HG03060 (cell line): Measurements from ENCODE around the gene PTPRH.
"Not testable (repeated sequence)": the region's sequence is repeated elsewhere in the genome, so short reads cannot be mapped to it uniquely, and the experiment has no call there.

Experiments used
- ATAC-seq: cut with Tn5 transposase; IDR thresholded peaks from one replicate; pipeline ENCODE4 v1.9.1; 2021; ENCODE audit warnings: low read depth, moderate number of reproducible peaks; ENCODE audit not compliant: unreplicated experiment

The PTPRH gene

DNA sequence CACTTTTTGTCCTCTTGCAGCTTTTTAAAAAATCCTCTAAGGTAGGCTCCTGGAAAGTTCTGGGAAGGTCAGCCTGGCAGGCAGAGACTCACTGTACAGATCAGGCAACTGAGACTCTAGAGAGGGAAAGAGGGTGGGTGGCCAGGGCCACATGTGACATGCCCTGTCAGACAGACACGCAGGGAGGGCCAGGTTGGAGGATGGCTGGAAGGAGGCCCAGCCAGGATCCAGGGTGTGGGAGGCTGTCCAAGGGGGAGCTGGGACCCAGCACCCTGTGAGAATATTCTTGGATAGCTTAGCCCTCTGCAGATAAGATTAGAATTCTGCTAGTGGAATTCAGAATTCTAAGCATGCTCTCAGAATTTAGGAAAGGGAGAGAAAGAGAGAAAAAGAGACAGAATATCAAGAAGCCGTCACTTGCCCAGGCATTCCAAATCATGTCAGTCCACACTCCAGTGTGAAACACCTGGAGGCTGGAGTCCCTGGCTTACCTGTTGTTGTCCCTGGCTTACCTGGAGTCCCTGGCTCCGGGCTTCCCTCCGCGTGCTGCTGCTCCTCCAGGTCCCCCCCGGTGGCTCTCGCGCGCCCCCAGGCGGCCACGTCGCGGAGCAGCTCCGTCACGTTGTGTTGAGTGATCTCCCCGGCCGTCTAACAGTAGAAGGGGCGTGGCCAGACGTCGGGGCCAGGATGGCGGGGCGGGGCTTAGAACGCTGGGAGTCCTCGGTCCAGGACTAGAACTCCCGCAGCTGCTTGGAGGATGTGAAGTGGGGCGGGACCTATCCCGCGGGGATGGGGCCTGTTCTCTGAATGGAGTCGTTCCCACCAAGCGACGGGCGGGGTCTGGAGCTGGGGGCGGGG, 48.9 kb downstream of the PTPRH start:
- no peak for ATAC-seq

DNA sequence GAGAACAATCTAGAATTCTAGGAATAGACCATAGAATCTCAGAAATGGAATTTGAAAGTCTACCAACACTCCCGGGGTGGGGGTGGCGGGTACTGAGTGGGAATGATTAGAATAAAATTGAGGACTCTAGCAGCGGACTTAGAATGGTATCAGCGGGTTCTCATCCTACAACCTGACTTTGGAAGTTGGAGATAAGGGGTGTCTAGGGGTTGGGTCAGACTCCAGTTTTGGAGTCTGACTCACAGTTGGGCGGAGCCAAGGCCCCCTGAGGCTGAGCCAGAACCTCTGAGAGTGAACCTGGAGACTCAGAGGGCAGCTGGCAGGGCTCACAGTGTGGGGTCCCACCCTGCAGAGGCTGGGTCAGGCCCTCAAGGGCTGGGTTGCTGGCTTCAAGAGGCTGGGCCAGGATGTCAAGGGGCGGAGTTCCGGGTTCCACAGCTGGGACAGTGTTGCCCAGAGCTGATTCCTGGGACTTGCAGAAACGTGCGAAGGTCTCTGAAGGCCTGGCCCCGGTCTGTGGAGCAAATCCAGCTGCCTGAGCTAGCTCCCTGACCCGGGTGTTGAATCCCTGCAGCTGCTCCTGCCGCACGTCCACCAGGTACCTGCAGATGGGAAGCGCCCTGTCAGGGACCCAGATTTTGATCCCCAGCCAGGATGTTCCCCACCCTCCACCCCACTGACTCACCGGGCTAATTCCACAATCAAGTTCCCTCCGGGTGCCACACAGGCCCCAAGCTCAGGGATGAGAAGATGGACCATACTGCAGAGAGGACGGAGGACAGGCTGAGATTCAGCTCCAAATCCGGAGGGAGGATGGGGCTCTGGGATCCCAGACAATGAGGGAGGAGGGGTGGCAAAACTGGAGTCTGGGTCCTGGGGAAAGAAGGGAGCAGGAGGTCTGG, 50.2 kb downstream of the PTPRH start:
- no peak for ATAC-seq

DNA sequence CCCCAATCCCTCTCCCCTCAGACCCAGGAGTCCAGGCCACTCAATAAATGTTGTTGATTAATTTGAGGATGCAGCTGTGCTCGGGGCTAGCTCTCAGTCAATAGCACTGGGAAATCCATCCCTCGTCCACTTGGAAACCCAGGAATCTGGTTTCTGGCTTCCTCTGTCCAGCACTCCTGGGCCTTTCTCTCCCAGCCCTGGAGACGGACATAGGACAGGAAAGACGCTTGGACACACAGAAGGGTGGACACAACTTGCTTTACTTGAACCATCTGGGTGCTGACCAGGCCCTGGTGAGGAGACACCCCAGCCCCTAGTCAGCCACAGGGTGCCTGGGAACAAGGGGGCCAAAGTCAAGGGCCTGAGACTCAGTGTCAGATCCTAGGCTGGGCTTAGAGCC, 50.9 kb downstream of the PTPRH start:
- ATAC-seq, result no peak

DNA sequence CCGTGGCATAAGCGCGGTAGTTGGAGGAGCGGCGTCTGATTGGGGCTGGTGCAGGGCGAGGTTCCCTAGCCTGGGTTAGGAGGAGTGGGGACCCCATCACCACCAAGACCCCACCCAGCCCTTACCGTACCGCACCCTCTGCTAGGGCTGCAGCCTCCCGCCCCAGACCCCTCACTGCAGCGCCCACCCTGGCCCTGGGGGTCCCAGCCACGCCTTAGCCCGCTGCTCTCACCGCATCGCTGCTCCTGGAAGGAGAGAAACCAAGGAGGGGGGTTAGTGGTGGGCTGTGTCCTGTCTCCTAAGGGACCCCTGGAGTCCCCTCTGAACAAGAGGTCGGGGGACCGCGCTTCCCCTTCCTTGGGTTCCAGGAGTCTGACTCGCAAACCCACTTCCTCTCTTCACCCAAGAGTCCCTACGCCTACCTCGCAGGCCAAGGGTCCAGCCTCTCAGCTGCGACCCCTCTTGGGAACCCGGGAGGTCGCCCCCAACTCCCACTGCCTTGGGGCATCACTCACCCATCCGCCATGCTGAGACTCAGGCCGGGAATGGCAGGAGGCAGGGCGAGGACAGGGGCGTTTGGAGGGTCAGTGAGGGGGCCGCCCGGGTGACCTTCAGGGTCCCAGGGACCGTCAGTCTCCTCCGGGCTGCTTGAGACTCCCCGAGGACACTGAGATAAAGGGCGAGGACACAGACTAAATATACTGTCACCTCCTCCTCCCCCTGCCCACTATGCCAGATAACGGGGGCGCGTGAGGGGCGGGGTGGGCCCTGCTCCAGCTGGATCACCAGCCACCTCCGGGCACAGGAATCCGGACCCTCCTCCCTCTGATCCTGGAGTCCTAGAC, 52.0 kb downstream of the PTPRH start, which contains the start of gene TNNI3:
Gene TNNI3, minus strand, starts transcription at position 669 of the 845 bp plus-strand sequence. Its CDS starts 143 bp downstream, at position 526.
- no peak for ATAC-seq

DNA sequence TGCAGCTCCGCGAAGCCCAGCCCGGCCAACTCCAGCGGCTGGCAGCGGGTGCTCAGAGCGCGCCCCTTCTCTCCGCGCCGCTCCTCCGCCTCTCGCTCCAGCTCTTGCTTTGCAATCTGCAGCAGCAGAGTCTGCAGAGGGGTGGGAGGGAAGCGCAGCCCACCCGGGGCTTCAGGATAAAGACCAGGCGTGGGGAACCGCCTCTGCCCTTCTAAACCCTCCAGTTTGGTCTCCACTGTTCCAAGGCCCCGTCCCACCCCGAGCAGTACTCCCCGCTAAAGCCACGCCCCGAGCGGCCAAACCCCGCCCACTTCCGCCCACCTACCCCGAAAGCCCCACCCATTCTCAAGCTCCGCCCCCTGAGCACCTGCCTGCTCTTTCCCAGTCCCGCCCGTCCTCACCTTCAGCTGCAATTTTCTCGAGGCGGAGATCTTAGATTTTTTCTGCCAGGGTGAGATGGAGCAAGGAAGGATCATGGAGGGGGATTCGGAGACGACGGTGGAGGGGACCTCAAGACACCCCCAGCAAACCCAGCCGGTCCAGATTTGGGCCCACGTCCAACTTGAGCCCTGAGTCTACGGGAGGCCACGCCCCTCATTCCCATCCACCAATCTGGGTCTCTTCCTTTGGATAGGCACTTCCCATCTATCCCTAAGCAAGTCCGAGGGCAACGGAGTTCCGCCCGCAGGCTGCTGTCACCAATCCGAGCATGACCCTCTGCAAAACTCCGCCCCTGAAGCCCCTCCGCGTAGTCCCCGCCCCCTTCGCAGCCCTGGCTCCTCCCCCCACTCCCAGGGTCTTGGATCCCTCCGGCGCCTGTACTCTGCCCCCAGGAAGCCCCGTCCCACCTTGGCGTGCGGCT, 52.9 kb downstream of the PTPRH start:
- no peak for ATAC-seq

DNA sequence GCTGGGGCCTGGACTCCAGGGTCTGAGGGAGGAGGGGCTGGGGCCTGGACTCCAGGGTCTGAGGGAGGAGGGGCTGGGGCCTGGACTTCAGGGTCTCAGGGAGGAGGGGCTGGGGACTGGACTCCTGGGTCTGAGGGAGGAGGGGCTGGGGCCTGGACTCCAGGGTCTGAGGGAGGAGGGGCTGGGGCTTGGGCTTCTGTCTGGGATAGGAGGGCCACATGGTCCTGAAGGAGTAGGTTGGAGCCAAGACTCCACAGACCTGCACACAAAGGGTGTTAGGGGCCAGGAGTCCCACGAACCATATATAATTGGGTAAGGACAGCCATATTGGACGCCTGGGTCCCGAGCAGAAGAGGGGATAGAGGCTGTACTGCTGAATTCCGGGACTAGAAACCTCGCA, 53.5 kb downstream of the PTPRH start:
- ATAC-seq, result not testable (repeated sequence)

DNA sequence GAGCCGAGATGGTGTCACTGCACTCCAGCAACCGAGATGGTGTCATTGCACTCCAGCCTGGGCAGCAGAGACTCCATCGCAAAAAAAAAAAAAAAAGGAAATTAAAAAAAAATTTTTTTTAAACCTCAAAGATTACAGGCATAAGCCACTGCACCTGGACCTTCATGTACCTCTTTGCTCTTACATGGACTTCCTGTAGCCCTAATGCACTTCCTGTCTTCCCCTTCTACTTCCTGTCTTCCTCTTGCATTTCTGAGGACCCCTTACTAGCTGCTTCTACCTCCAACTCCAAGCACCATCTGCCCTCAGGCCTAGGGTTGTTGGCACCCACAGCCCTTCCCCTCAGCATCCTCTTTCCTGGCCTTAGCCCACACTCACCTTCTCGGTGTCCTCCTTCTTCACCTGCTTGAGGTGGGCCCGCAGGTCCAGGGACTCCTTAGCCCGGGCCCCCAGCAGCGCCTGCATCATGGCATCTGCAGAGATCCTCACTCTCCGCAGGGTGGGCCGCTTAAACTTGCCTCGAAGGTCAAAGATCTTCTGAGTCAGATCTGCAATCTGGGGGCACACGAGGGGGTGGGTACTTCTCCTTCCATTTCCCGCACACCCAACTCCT, 55.5 kb downstream of the PTPRH start:
- ATAC-seq, result no peak

DNA sequence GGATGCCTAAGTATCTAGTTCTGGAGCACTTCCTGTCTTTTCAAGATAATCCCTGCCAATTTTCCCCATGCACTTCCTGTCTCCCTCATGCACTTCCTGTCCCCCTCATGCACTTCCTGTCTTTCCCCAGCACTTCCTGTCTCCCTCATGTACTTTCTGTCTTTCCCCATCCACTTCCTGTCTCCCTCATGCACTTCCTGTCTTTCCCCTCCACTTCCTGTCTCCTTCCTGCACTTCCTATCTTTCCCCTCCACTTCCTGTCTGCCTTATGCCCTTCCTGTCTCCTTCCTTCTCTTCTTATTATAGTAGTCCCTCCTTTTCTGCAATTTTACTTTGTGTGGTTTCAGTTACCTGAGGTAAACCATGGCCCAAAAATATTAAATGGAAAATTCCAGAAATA, 57.3 kb downstream of the PTPRH start:
- ATAC-seq, result no peak

DNA sequence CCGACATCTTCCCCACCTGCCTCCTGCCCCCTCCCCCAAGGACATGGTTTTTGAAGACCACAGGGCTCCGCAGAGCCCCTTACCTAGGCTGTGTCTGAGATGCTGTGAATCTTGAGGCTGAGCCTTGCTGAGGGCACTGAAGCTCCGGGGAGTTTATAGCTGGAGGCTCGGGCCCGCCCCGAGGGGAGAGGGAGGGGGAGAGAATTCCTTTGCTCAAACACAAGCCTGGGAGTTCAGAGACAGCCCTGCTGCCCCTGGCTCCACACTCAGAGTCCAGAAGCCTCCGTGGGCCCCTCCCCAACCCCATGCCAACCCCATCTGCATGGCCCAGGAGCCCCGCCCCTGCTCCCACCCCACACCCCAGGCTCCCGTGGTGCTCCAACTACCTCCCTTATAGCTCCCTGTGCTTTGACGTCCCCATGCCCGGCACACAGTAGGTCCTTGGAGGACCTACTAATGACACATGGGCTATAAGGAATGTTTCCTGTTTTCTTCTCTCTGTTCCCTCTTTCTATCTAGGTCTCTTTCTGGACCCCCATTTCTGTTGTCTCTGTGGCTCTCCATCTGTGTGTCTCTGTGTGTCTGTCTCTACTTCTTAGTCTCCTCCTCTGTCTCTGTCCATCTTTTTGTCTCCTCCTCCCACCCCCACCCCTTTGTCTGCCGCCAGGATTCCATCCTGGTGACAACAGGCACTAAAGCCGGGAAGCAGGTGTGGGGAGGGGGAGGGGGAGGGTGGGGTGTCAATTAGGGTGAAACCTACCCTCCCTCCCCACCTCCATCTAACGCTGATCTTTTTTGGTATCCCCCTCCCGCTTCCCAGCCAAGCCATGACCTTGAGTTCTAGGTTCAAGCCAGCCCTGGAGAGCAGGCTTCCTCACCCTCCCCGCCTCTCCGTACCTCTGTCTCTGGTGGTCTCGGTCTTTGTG, 60.0 kb downstream of the PTPRH start, which contains the start of gene TNNT1:
Gene TNNT1, minus strand, starts transcription at position 129 of the 926 bp plus-strand sequence. CDS start 2,049 bp downstream, outside the sequence.
- no peak for ATAC-seq

DNA sequence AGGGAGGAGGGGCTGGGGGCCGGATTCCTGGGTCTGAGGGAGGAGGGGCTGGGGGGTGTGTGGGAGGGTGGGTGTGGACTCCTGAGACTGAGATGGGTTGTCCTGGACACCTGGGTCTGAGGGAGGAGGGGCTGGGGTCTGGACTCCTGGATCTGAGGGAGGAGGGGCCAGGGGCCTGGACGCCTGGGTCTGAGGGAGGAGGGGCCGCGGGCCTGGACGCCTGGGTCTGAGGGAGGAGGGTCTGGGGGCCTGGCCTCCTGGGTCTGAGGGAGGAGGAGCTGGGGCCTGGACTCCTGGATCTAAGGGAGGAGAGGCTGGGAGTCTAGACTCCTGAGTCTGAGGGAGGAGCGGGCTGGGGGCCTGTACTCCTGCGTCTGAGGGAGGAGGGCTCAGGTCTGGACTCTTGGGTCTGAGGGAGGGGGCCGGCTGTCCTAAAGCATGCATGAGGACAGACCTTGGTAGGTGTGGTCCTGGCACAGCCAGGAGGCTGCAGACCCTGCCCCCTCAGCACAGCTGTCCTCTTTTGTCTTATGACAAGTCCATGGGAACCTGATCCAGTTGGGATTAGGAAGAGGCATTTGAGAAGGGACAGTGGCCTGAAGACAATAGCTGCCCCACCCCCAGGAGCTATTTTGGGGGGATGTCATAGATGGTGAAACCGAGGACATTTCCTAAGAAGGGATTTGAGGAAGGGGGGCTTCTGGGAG, 61.6 kb downstream of the PTPRH start:
- no peak for ATAC-seq

DNA sequence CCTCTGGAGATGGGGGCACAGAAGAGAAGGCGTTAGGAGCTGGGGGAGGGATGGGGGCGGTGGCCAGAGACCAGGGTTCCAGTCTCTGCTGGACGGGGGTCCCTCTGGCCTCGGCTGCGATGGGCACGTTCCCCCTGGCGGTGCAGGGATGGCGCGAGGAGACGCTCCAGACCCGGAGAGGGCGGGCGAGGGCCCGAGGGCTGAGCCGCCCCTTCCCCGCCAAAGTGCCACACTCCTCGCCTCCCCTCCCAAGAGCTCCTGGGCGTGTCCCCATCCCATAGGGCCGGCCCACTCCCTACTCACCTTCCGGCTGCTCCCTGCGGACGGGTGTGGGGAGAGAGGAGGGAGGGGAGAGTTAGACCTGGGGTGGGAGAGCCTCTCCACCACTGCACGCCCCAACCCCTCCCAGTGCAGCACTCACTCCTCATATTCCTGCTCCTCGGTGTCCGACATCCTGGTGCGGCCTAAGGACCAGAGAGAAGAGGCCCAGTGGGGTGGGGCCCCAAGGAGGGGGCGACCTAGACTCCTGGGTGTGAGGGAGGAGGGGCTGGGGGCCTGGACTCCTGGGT, 62.5 kb downstream of the PTPRH start:
- no peak for ATAC-seq

DNA sequence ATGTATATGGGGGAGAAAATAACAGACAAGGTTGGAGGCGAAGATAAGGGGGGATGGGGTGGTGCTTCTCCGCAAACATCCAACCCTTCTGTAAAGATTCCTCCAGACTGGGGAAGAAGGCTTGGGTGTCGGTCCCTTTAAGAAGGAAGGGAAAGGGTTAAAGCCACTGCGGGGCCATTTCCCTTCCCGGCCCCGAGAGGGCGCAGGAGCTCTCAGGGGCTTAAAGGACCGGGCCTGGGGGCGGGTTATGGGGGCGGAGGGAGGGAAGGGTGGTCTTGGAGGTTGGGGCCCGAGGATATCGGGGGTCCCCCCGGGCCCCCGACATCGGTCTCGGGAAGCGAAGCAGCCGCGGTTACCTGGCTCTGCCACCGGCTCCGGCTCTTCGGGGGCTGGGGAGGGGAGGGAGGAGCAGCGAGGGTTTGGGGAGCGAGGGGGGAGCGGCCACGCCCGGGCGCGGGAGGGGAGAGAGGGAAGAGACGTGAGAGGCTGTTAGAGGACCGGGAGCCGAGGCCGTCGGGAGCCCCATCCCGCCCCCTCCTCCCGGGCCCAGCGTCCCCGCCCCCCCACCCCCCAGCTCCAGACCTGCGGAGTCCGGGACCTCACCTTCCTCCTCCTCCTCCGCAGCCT, 63.1 kb downstream of the PTPRH start:
- no peak for ATAC-seq

DNA sequence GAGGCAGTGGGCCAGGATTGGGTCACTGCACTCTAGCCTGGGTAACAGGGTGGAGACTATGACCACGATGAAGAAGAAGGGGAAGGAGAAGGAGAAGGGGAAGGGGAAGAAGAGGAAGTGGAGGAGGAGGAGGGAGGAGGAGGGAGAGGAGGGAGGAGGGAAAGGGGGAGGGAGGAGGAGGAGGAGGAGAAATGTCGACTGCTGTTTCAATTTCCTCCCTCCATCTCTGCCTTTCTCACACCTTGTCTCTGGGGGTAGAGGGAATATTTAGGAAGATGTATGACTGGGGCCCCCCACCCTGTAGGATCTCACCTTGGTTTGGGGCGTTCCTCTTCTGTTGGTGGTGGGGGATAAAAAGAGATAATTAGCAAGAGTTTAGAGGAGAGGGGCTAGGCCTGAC, 64.1 kb downstream of the PTPRH start:
- no peak for ATAC-seq

DNA sequence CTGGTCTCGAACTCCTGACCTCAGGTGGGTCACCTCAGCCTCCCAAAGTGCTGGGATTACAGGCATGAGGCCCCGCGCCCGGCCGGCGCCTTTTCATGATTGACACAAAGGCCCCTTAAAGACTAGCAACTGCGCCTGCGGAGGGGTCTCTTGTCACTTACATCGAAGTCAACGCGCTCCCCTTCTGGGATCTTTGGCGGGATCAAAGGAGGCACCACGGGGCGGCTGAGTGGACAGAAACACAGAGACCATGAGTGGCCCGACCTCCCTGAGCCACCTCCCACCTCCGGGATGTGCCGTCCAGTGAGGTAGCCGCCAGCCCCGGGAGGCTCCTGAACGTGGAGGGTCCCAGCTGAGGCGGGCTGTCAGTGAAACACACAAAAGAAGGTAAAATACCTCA, 67.6 kb downstream of the PTPRH start:
- no peak for ATAC-seq

DNA sequence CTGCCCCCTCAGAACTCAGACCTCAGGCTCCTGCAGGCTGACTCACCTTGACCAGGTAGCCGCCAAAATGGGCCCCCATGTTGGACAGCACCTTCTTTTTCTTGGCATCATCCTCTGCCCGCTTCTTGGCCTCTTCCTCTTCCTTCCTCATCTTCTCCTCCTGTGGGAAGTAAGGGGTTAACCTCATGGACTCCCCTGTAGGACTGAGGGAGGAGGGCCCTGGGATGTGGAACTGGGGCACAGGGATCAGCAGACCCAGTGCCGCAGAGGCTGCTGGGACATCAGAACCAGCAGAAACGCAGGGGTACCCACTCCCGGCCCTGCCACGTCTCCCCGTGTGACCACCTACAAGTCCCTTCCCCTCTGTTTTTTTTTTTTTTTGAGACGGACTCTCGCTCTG, 71.4 kb downstream of the PTPRH start:
- ATAC-seq, result no peak

DNA sequence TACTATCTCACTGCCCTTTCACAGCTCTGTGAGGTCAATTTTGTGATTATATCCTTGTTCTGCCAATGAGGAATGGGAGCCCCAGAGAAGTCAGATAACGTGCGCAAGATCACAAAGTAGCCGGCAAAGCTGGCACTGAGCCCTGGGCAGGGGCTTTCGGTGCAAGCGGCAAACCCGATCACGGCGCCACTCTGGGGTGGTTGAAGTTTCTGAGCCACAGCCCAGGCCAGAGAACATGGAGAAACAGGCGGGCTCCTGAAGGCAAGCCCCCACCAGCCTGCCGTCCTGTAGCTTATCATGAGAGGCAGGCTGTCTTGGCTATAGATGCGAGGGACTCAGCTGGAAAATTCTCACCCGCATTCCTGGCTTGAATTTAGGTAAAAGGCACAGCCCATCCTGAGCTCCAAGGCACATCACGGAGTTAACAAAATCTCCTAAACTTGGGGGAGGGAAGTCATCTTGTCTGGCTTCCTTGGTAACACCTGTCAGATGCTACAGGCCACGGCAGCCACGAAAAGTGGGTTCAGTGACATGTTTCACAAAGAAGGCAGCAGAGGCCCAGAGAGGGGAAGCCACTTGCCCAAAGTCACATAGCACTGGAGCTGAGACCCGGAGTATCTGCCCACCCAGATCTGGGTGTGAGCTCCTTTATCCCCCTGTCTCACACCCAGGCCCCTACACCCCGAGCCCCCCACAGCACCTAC, 72.8 kb downstream of the PTPRH start:
- no peak for ATAC-seq
